Mononuclear cell (primary cell): Measurements from ENCODE around the gene HSFX3. TPM values are rescaled to one million over a fixed set of nuclear protein-coding genes. Genes with fewer than 3 reads are reported as not detected.
"Not testable (repeated sequence)": the region's sequence is repeated elsewhere in the genome, so short reads cannot be mapped to it uniquely, and the experiment has no call there.

Experiments
- H3K27me3 ChIP-seq: 2 replicates; pipeline ENCODE4 v1.6.0; 2011; ENCODE audit warnings: low read length, control low read depth; ENCODE audit not compliant: insufficient read depth
- H3K4me1 ChIP-seq: 2 replicates; pipeline ENCODE4 v1.5.1; 2011; ENCODE audit warnings: mild to moderate bottlenecking, low read length, control low read depth; ENCODE audit not compliant: insufficient read depth
- H3K4me3 ChIP-seq: 2 replicates; pipeline ENCODE4 v1.5.1; 2011; ENCODE audit warnings: mild to moderate bottlenecking, low read length, moderate library complexity
- H3K9me3 ChIP-seq: 2 replicates; pipeline ENCODE4 v1.5.1; 2011; ENCODE audit warnings: low read depth, mild to moderate bottlenecking, control low read depth, low read length
- total RNA-seq: library from RNA; depleted of rRNA; stranded (reverse); fragments of >200 nt; gene quantifications from one replicate; pipeline ENCODE4 v1.2.3, GENCODE V29; 2012

HSFX3 gene
- total RNA-seq, 1 donor, result not detected

GRCh38 chrX:149555251-149555650, 5.5 kb upstream of the HSFX3 start:
- H3K9me3 ChIP-seq, H3K27me3 ChIP-seq, H3K4me1 ChIP-seq, H3K4me3 ChIP-seq: not testable (repeated sequence)

DNA sequence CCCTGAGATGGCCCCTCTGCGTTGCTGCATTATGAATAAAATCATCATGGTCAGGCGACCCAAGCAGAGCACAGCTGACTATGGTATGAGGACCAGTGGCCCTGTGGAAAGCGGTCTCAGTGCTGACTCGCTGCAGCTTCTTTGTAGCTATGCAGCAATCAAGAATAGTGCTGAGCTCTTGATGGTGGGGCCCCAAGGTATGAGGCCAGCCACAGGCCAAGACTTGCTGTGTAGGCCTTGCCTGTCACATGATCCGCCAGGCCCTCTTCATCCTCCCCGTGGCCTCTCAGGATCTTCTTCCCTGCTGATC, 2.2 kb upstream of the HSFX3 start:
- not testable (repeated sequence) for H3K27me3 ChIP-seq, H3K4me3 ChIP-seq, H3K4me1 ChIP-seq, H3K9me3 ChIP-seq

DNA sequence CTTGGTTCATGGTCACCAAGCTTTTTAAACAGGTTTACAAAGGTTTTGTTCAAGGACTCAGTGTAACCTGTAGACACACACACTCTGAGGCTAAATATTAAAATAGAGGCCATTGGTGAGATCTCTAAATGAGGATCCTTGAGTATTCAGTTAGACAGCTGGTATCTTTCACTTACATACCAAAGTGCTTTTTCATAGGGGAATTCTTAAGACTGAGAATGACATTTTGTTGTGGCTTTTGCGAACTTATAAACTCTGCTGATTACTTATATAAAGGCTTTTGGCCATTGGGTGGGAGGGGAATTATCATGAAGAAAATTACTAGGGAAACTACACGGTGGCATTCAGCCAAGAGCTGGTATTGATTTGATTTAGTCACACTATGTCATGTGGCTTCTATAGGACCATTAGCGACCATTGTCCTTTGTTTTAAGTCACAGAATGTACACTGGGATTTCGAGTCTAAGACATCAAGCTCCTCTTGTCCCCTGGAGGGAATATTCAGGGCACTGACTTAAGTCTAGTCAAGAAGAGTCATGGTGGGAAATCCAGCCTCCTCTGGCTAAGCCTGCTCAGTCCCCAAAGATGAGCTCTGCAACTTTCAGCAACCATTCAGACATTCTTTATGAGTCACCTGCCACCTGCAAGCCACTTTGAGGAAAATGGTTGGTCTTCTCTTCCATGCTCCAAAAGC, 1.7 kb upstream of the HSFX3 start:
- H3K4me1 ChIP-seq, H3K9me3 ChIP-seq, H3K4me3 ChIP-seq, H3K27me3 ChIP-seq: not testable (repeated sequence)

- not testable (repeated sequence) for H3K4me1 ChIP-seq, H3K9me3 ChIP-seq, H3K4me3 ChIP-seq, H3K27me3 ChIP-seq
Measured at GRCh38 chrX:149550454-149550853, 730 bp upstream of the HSFX3 start.

DNA sequence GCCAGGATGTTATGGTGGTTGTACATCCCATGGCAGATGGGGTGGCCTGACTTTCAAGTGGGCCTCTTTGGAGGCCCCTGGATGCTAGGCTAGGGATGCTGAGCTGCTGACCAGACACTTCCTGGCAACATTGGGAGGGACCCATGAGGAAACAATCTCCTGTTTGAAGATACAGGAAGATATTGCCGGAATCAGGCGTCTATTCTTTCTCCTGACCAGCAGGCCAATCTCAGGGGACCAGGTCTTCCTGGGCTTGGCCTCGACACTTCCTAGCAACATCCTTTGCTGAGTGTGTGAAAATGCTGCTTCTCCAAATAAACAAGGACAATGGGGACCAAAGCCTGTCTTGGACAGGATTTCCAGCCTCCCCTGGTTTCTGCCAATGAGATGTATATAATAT, 1.9 kb downstream of the HSFX3 start:
- not testable (repeated sequence) for H3K4me1 ChIP-seq, H3K4me3 ChIP-seq, H3K27me3 ChIP-seq, H3K9me3 ChIP-seq

GRCh38 chrX:149546962-149547361, 2.8 kb downstream of the HSFX3 start:
- H3K27me3 ChIP-seq, H3K4me1 ChIP-seq, H3K4me3 ChIP-seq, H3K9me3 ChIP-seq: not testable (repeated sequence)

GRCh38 chrX:149545545-149546543, 3.9 kb downstream of the HSFX3 start:
- not testable (repeated sequence) for H3K4me3 ChIP-seq, H3K4me1 ChIP-seq, H3K9me3 ChIP-seq, H3K27me3 ChIP-seq

GRCh38 chrX:149541521-149542047, 8.1 kb downstream of the HSFX3 start:
- Histone ChIP-seq H3K4me3 (peak overlapping the region; percentile 72), H3K27me3 (no peaks in the 10 kb centered on the region), H3K4me1 (peaks cover 13% of the 10 kb centered on the region), H3K9me3 (no peaks in the 10 kb centered on the region)

- no peaks in the 10 kb centered on the region for H3K27me3 ChIP-seq
- peaks cover 13% of the 10 kb centered on the region for H3K4me1 ChIP-seq
- no peaks in the 10 kb centered on the region for H3K9me3 ChIP-seq
- H3K4me3 ChIP-seq, result peak within 1 kb of the TSS; percentile 72
Measured at GRCh38 chrX:149540621-149541520, 8.9 kb downstream of the HSFX3 start, which contains the start of gene EOLA1. Gene EOLA1 (plus strand): TSS chrX:149541012. CDS start chrX:149545631, 4,619 bp downstream.

DNA sequence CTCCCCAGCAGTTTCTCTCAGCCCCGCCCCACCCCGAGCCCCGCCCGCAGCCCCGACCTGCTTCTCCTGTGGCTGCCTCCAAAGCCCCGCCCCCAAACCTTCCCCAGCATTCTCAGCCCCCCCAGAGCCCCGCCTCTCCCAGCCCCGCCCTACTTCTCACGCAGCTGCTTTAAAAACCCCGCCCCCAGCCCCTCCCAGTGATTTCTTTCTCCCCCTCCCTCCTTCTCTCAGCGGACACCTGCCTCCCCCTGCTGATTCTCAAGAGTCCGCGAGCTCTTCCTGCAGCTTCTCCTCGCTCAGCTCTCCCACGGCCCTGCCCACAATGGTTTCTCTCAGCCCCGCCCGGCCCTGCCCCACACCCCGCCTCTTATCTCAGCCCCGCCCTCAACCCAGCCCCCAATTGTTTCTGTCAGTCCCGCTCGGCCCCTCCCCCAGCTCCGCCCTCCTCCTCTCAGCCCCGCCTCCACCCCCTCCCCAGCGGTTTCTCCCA, 9.5 kb downstream of the HSFX3 start:
- Histone ChIP-seq H3K4me1 (peaks cover 13% of the 10 kb centered on the region), H3K27me3 (no peaks in the 10 kb centered on the region), H3K9me3 (no peaks in the 10 kb centered on the region), H3K4me3 (peak overlapping the region; percentile 72)

- Histone ChIP-seq H3K27me3 (no peaks in the 10 kb centered on the region), H3K4me1 (peaks cover 13% of the 10 kb centered on the region), H3K4me3 (peak overlapping the region; percentile 42), H3K9me3 (no peaks in the 10 kb centered on the region)
Measured at GRCh38 chrX:149539283-149540130, 10.2 kb downstream of the HSFX3 start.

DNA sequence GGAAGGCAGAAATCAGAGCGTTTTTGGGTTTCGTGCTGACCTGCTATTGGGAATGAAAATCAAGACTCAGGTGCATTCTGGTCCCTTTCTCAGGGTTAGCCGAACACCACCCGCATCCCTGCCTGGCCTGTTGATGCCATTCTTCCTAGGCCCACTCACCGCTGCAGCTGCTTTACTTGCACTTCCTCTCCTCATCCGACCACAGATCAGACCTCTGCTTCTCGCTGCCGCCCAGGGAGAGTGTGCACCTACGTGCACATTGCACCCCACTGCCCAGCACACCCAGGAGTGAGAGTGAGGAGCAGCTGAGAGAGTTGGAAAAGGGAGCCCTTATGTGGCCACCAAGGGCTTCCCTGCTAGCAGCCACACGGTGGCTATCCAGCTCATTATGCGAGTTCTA, 12.2 kb downstream of the HSFX3 start:
- not testable (repeated sequence) for H3K9me3 ChIP-seq, H3K4me3 ChIP-seq, H3K27me3 ChIP-seq
- peaks cover 13% of the 10 kb centered on the region for H3K4me1 ChIP-seq

GRCh38 chrX:149534926-149535602, 14.7 kb downstream of the HSFX3 start:
- not testable (repeated sequence) for H3K4me3 ChIP-seq, H3K4me1 ChIP-seq, H3K27me3 ChIP-seq, H3K9me3 ChIP-seq
